Activated B cell treated with CpG ODN at 0.5 μM for 24 hours (primary cell): ENCODE measurements around the gene DNASE1. TPM values are rescaled to one million over a fixed set of nuclear protein-coding genes. Genes with fewer than 3 reads are reported as not detected.

Source experiments
- ATAC-seq: fragments of 200-7000 bp; cut with Tn5 transposase; one replicate; pipeline ENCODE4 v1.10.0; 2021; ENCODE audit warnings: low read depth, mild to moderate bottlenecking, moderate library complexity
- CTCF ChIA-PET: fragments of 350-600 bp; sonication (Branson Sonifier 250); formaldehyde crosslinking; loops from one replicate; lab custom pipeline; 2021; ENCODE audit warnings: antibody characterized with exemption; lab: Charles Lee
- POLR2A ChIA-PET: fragments of 350-600 bp; sonication (Branson Sonifier 250); formaldehyde crosslinking; loops from one replicate; lab custom pipeline; 2021; ENCODE audit warnings: antibody characterized with exemption; lab: Charles Lee
- DNase-seq: peaks from one replicate; pipeline ENCODE4 v3.0.0; 2022
- H3K27ac Mint-ChIP-seq: one replicate; pipeline ENCODE4 v1.8.0; 2020; ENCODE audit warnings: mixed read lengths
- H3K27me3 Mint-ChIP-seq: one replicate; pipeline ENCODE4 v1.8.0; 2021; ENCODE audit warnings: mixed read lengths
- H3K36me3 Mint-ChIP-seq: one replicate; pipeline ENCODE4 v1.8.0; 2021; ENCODE audit warnings: low read depth, mixed read lengths
- H3K4me1 Mint-ChIP-seq: one replicate; pipeline ENCODE4 v1.8.0; 2021; ENCODE audit warnings: mixed read lengths
- H3K4me3 Mint-ChIP-seq: one replicate; pipeline ENCODE4 v1.8.0; 2020; ENCODE audit warnings: mild to moderate bottlenecking, mixed read lengths
- H3K9me3 Mint-ChIP-seq: one replicate; pipeline ENCODE4 v1.8.0; 2020; ENCODE audit warnings: mixed read lengths
- CTCF ChIP-seq: fragments of 200-600 bp; IDR thresholded peaks from one replicate; pipeline ENCODE4 v1.8.0; 2022; ENCODE audit warnings: antibody characterized with exemption, mild to moderate bottlenecking
- intact Hi-C: fragments of 100-400 bp; cut with micrococcal nuclease; formaldehyde crosslinking; loops from one replicate; pipeline ENCODE4 v1.15.1; 2024
- total RNA-seq: library from RNA; stranded (reverse); gene quantifications from 2 replicates; pipeline ENCODE4 v1.2.3, GENCODE V29; 2022

Gene DNASE1
- total RNA-seq, 1 donor from 2014 or later, result 28.5 TPM

GRCh38 chr16:3661311-3661710 is 6.8 kb downstream of the DNASE1 start:
- Mint-ChIP-seq H3K36me3 (peaks cover 85% of the 10 kb centered on the region), H3K4me1 (no peaks in the 10 kb centered on the region), H3K9me3 (no peaks in the 10 kb centered on the region), H3K27me3 (no peaks in the 10 kb centered on the region), H3K27ac (no peak overlapping the region), H3K4me3 (no peak overlapping the region)
- POLR2A ChIA-PET, result no interaction called here
- intact Hi-C loops, result no loop called here
- no peak for ATAC-seq
- CTCF ChIA-PET, result no interaction called here
- no peak for TF ChIP-seq CTCF
- DNase-seq, result no peak

GRCh38 chr16:3661922-3662321 is 7.4 kb downstream of the DNASE1 start:
- ChIA-PET CTCF (no interaction called here), POLR2A (no interaction called here)
- no peaks in the 10 kb centered on the region for H3K27me3 Mint-ChIP-seq
- no peak overlapping the region for H3K4me3 Mint-ChIP-seq
- DNase-seq (no peak), ATAC-seq (no peak)
- no peaks in the 10 kb centered on the region for H3K9me3 Mint-ChIP-seq
- H3K27ac Mint-ChIP-seq, result no peak overlapping the region
- H3K36me3 Mint-ChIP-seq, result peaks cover 82% of the 10 kb centered on the region
- no peak for TF ChIP-seq CTCF
- intact Hi-C loops, result no loop called here
- no peaks in the 10 kb centered on the region for H3K4me1 Mint-ChIP-seq

- no peak for DNase-seq
- H3K27ac Mint-ChIP-seq, result no peak overlapping the region
- CTCF ChIA-PET, result no interaction called here
- no peaks in the 10 kb centered on the region for H3K4me1 Mint-ChIP-seq
- intact Hi-C loops, result no loop called here
- POLR2A ChIA-PET, result no interaction called here
- H3K27me3 Mint-ChIP-seq, result no peaks in the 10 kb centered on the region
- no peaks in the 10 kb centered on the region for H3K9me3 Mint-ChIP-seq
- no peak overlapping the region for H3K4me3 Mint-ChIP-seq
- TF ChIP-seq CTCF, result no peak
- ATAC-seq, result no peak
- peaks cover 78% of the 10 kb centered on the region for H3K36me3 Mint-ChIP-seq
Measured at GRCh38 chr16:3662601-3663000, 8.1 kb downstream of the DNASE1 start.

- ChIA-PET POLR2A (no interaction called here), CTCF (no interaction called here)
- no peak overlapping the region for H3K27ac Mint-ChIP-seq
- TF ChIP-seq CTCF, result no peak
- H3K9me3 Mint-ChIP-seq, result no peaks in the 10 kb centered on the region
- no peaks in the 10 kb centered on the region for H3K27me3 Mint-ChIP-seq
- H3K4me1 Mint-ChIP-seq, result no peaks in the 10 kb centered on the region
- intact Hi-C loops, result no loop called here
- peaks cover 74% of the 10 kb centered on the region for H3K36me3 Mint-ChIP-seq
- no peak overlapping the region for H3K4me3 Mint-ChIP-seq
- DNase-seq, result no peak
- ATAC-seq, result no peak
Measured at GRCh38 chr16:3664187-3664896, 9.9 kb downstream of the DNASE1 start.

- ATAC-seq (no peak), DNase-seq (no peak)
- Mint-ChIP-seq H3K9me3 (no peaks in the 10 kb centered on the region), H3K4me3 (no peak overlapping the region), H3K4me1 (no peaks in the 10 kb centered on the region), H3K36me3 (peaks cover 68% of the 10 kb centered on the region), H3K27me3 (no peaks in the 10 kb centered on the region), H3K27ac (no peak overlapping the region)
- CTCF ChIA-PET, result no interaction called here
- POLR2A ChIA-PET, result no interaction called here
- TF ChIP-seq CTCF, result no peak
- intact Hi-C loops, result loop anchor here (1.0 kb wide), 1 partner anchor 138 kb away; no protein-coding TSS in a partner anchor
Measured at GRCh38 chr16:3665508-3665907, 11.0 kb downstream of the DNASE1 start.
